HG03103 (cell line): Measurements from ENCODE around the gene CRB2.
"Not testable (repeated sequence)": the region's sequence is repeated elsewhere in the genome, so short reads cannot be mapped to it uniquely, and the experiment has no call there.

ENCODE experiments used
- ATAC-seq: cut with Tn5 transposase; IDR thresholded peaks from one replicate; pipeline ENCODE4 v1.9.1; 2021; ENCODE audit warnings: low read depth; ENCODE audit not compliant: unreplicated experiment

Gene CRB2

DNA sequence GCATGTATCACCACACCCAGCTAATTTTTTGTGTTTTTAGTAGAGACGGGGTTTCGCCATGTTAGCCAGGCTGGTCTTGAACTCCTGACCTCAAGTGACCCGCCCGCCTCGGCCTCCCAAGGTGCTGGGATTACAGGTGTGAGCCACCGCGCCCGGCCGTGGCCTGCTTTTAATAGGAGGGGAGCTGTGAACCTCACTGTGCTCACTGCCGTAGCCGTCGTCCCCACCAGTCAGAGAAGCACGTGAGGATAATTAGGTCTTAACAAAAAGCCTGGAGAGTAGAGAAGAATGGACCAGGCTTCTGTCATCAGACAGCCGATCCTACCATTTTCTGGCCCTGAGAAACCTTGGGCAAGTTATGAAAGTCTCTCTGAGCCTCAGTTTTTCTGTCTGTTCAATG lies 42.9 kb downstream of the CRB2 start:
- ATAC-seq, result not testable (repeated sequence)

GRCh38 chr9:123399803-123400378 lies 43.9 kb downstream of the CRB2 start:
- ATAC-seq, result no peak

DNA sequence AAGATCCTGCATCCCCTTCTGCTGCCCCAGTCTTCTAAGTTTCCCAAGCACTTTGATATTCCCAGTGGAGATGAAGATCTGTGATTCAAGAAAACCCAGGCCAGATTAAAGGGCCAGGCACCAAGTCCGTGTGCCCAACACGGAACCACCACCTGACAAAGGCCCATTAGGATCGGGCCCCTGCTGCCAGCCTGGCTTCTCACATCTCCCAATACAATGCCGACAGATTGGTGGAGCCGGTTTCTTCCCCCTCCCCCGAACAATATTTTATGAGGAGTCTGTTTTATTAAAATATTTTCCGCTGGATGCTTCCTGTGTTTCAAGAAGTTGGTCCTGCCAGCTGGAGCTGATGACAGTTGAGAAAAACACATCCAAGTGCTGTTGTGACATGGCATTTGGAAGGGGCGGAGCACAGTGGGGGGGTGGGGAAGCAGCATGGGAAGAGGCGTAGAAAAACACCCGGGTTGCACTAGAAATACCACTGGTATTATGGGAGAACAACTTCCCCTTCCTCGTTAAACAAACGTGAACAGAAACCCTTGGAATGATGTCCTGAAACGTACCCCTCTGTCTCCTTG lies 45.0 kb downstream of the CRB2 start:
- ATAC-seq, result no peak

DNA sequence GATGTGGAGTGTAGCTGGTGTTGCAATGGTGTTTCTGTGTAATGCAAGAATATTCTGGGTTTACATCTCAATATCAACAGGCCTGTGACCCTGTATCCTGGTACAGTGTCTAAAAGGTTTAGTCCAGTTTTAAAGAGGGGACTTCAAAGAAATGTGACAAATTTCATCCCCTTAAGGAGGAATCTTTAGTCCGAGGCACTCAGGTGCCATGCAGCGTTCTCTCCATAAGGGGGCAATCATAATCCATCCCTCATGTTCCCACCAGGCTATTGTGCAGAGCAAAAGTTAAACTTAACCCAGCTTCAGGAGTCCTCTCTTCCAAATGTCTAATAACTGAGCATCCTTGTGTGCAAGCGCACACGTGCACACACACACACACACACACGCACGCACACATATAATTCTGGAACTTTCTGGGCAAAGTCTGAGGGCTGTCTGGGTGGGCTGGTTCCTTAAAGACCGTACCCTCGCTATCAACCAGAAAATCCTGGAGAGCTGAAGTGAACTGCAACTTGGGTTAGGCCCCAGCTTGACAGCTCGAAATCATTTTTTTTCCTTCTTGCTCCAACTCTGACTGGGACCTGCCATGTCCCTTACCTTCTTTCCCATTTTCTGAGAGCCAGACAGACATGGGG lies 46.0 kb downstream of the CRB2 start:
- no peak for ATAC-seq

GRCh38 chr9:123402981-123403509 lies 47.0 kb downstream of the CRB2 start:
- ATAC-seq, result no peak

DNA sequence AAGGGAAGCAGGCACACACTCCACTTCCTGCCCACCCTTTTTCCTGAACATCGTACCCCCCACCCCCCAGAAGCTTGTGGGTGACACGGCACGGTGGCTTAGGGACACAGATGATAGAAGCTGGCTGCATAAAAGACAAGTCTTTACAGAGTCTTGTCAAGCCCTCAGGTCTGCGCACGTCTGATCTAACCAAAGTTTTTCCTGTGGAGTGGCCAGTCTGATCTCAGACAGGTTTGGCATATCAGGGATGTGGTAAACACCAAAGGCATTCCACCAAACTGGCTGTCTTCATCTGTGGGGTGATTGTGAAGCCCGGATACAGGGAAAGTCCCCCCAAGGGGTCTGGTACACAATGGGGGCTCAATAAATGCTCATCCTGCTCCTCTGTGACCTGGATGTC lies 50.0 kb downstream of the CRB2 start:
- ATAC-seq, result no peak

GRCh38 chr9:123406691-123407216 lies 50.8 kb downstream of the CRB2 start:
- no peak for ATAC-seq

DNA sequence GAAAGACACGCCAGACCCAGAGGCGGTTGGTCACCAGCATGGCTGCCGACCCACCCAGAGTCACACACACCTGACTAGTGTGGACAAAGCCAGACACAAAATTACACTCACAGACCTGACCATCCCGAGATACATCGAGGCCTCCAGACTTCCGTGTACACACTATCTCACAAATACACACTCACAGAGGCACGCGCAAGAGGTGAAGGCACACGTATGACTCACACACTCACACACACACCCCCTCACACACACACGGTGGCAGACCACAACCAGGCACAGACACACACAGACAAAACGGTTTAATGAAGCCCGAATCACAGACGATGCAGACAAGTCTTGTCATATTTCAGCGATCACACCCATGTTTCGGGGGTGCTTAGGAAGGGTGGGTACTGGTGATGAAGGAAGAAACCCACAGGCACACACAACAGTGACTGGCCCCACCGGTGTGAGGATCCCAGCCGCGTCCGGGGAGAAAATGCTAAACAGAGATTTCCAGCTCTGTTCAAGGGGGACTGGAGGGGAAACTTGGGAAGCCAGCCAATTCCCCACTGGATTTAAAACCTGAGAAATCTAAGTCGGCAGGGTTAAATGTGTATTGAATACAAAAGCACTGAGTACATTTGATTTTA lies 51.3 kb downstream of the CRB2 start:
- no peak for ATAC-seq

DNA sequence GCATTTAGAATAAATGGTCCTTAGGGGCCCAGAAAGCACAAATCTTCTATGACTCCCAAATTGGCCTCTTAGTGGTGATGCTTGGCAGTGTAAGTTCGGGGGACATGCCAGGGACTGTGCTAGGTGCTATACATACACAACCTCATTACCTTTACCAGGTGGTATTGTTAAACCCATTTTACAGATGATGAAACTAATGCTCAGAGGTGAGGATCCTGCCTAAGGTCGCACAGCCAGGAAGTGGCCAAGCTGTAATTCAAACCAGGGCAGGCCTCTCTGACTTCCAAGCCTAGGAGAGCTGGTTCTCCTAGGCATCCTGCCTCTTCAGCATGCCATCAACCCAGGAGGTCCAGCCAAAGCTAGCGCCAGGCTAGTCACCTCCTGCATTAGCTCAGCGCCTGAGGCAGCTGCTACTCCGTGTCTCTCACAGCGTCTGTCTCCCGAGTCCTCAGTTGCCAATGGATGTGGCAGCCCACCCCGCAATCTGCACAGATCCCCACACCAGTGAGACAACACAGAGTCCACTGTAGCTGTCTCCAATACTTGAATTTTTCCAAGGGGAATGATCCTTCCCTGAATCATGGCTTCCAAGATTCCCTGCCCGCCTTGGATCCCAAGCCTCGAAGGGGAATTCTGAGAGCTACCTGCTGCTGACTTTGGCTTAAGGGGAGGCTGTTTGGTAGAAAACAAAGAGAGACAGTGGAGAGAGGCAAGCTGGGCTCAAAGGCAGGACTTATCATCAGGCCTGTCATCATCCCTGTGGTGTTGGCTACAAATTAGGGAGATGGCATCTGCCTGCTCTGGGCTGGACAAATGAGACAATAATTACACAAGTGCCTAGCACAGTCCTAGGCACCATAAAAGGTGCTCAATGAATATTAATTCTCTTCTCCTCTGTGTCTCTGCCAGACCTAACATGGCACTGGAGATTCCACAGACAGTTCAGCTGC lies 52.6 kb downstream of the CRB2 start:
- no peak for ATAC-seq

DNA sequence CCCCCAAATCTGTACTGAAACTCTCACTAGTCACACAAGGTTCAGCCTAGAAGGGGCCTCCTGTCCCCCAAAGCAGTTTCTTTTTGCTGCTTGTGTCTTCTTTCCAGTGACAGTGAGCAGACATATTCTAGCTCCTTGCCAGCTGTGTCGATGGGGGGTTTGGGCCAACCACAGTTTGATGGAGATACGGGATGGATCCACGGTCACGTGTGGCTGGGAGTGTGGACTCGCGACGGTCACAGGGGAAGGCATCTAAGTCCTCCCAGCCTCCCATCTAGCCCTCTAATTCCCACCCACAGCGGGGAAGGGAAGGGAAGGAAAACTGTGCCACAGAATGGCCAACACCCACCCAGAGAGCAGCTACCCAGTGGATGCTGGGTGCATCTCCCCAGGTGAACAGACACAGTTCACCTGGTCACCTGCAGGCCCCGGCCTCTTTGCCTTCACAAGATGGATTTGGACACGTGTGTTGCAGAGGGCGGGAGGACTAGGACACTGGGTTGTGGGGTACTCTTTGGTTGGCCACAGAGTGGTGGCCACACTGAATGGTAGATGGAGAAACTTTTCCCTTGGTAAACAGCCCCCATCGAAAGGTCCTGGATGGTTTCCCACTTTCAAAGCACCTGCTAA lies 54.4 kb downstream of the CRB2 start:
- ATAC-seq, result no peak

- no peak for ATAC-seq
Observed at GRCh38 chr9:123411191-123411590, 55.2 kb downstream of the CRB2 start.

- ATAC-seq, result no peak
Observed at GRCh38 chr9:123411636-123412035, 55.6 kb downstream of the CRB2 start.

GRCh38 chr9:123412171-123412820 lies 56.3 kb downstream of the CRB2 start:
- no peak for ATAC-seq

- no peak for ATAC-seq
Observed at GRCh38 chr9:123414204-123414603, 58.2 kb downstream of the CRB2 start.

- ATAC-seq, result no peak
Observed at GRCh38 chr9:123414936-123415930, 59.2 kb downstream of the CRB2 start.

- ATAC-seq, result no peak
Observed at GRCh38 chr9:123416176-123416575, 60.2 kb downstream of the CRB2 start.

GRCh38 chr9:123417289-123418051 lies 61.5 kb downstream of the CRB2 start:
- ATAC-seq, result no peak
